ENCODE measurements around the gene ATP8B4.

ATP8B4 gene

GRCh38 chr15:49815526-49815925 lies 303.5 kb downstream of the ATP8B4 start:
- no peak for TF ChIP-seq EZH2phosphoT487 (IDR thresholded peaks at IDR 0.05; ENCODE audit: borderline replicate concordance)
- TF ChIP-seq CTCF (conservative IDR thresholded peaks at IDR 0.05; ENCODE audit: low read length): no peak
- Histone ChIP-seq H3K9me2 (replicated peaks; ENCODE audit: low read depth, low read length) (no peaks in the 10 kb centered on the region), H3F3A (ENCODE audit: low read depth) (peaks cover 7% of the 10 kb centered on the region), H3K36me3 (ENCODE audit: insufficient read depth, low read length) (no peaks in the 10 kb centered on the region), H3K79me2 (ENCODE audit: insufficient read depth, low read length) (no peaks in the 10 kb centered on the region), H3K9ac (ENCODE audit: low read depth, low read length, poor library complexity, severe bottlenecking) (peak overlapping the region; percentile 47), H3K27me3 (ENCODE audit: insufficient read depth, low read length, poor library complexity, severe bottlenecking) (no peaks in the 10 kb centered on the region), H3K4me1 (ENCODE audit: insufficient read depth, low read length, poor library complexity, severe bottlenecking) (peaks cover 30% of the 10 kb centered on the region), H3K4me2 (ENCODE audit: low read depth, low read length, poor library complexity, severe bottlenecking) (peak overlapping the region; percentile 78), H2AFZ (ENCODE audit: low read length) (peak overlapping the region; percentile 32; the same call in 1 of the 2 replicates), H3K4me3 (ENCODE audit: low read length, poor library complexity, severe bottlenecking) (peak overlapping the region; percentile 54), H4K20me1 (ENCODE audit: insufficient read depth, low read length, poor library complexity, severe bottlenecking) (no peaks in the 10 kb centered on the region), H3K9me3 (ENCODE audit: insufficient read depth, low read depth, low read length) (no peaks in the 10 kb centered on the region)

GRCh38 chr15:49814709-49815108 lies 304.3 kb downstream of the ATP8B4 start:
- no peak overlapping the region for H2AFZ ChIP-seq (ENCODE audit: low read length)
- peak overlapping the region; percentile 54 for H3K4me3 ChIP-seq (ENCODE audit: low read length, poor library complexity, severe bottlenecking)
- H3F3A ChIP-seq (ENCODE audit: low read depth): peaks cover 7% of the 10 kb centered on the region

GRCh38 chr15:49813625-49814024 lies 305.4 kb downstream of the ATP8B4 start:
- H2AFZ ChIP-seq (ENCODE audit: low read length): no peak overlapping the region
- H3K4me1 ChIP-seq (ENCODE audit: insufficient read depth, low read length, poor library complexity, severe bottlenecking): peaks cover 43% of the 10 kb centered on the region
- no peak overlapping the region for H3K9ac ChIP-seq (ENCODE audit: low read depth, low read length, poor library complexity, severe bottlenecking)
- no peak overlapping the region for H3K4me3 ChIP-seq (ENCODE audit: low read length, poor library complexity, severe bottlenecking)
- TF ChIP-seq EZH2phosphoT487 (IDR thresholded peaks at IDR 0.05; ENCODE audit: borderline replicate concordance) (no peak), CTCF (conservative IDR thresholded peaks at IDR 0.05; ENCODE audit: low read length) (no peak)
- H3K27me3 ChIP-seq (ENCODE audit: insufficient read depth, low read length, poor library complexity, severe bottlenecking): no peaks in the 10 kb centered on the region
- no peaks in the 10 kb centered on the region for H3K9me2 ChIP-seq (replicated peaks; ENCODE audit: low read depth, low read length)
- no peaks in the 10 kb centered on the region for H3K9me3 ChIP-seq (ENCODE audit: insufficient read depth, low read depth, low read length)
- no peaks in the 10 kb centered on the region for H3K79me2 ChIP-seq (ENCODE audit: insufficient read depth, low read length)
- no peak overlapping the region for H3K4me2 ChIP-seq (ENCODE audit: low read depth, low read length, poor library complexity, severe bottlenecking)
- peaks cover 7% of the 10 kb centered on the region for H3F3A ChIP-seq (ENCODE audit: low read depth)
- H4K20me1 ChIP-seq (ENCODE audit: insufficient read depth, low read length, poor library complexity, severe bottlenecking): no peaks in the 10 kb centered on the region
- H3K36me3 ChIP-seq (ENCODE audit: insufficient read depth, low read length): no peaks in the 10 kb centered on the region

More at GRCh38 chr15:49814709-49815108, 304.3 kb downstream of the ATP8B4 start:
- Histone ChIP-seq H3K4me2 (ENCODE audit: low read depth, low read length, poor library complexity, severe bottlenecking) (peak overlapping the region; percentile 78), H3K27me3 (ENCODE audit: insufficient read depth, low read length, poor library complexity, severe bottlenecking) (no peaks in the 10 kb centered on the region), H3K79me2 (ENCODE audit: insufficient read depth, low read length) (no peaks in the 10 kb centered on the region), H3K4me1 (ENCODE audit: insufficient read depth, low read length, poor library complexity, severe bottlenecking) (peaks cover 35% of the 10 kb centered on the region), H4K20me1 (ENCODE audit: insufficient read depth, low read length, poor library complexity, severe bottlenecking) (no peaks in the 10 kb centered on the region), H3K36me3 (ENCODE audit: insufficient read depth, low read length) (no peaks in the 10 kb centered on the region), H3K9ac (ENCODE audit: low read depth, low read length, poor library complexity, severe bottlenecking) (no peak overlapping the region), H3K9me2 (replicated peaks; ENCODE audit: low read depth, low read length) (no peaks in the 10 kb centered on the region), H3K9me3 (ENCODE audit: insufficient read depth, low read depth, low read length) (no peaks in the 10 kb centered on the region)
- TF ChIP-seq CTCF (conservative IDR thresholded peaks at IDR 0.05; ENCODE audit: low read length) (no peak), EZH2phosphoT487 (IDR thresholded peaks at IDR 0.05; ENCODE audit: borderline replicate concordance) (no peak)

All from Loucy (cell line).